ENCODE results near the gene DCBLD2. TPM values are rescaled to one million over a fixed set of nuclear protein-coding genes. Genes with fewer than 3 reads are reported as not detected.
"Not testable (repeated sequence)": the region's sequence is repeated elsewhere in the genome, so short reads cannot be mapped to it uniquely, and the experiment has no call there.

Gene DCBLD2
- total RNA-seq, 2 experiments from 2014 or later = 1.9 to 2.5 TPM

GRCh38 chr3:98869391-98869790, 32.1 kb downstream of the DCBLD2 start:
- Mint-ChIP-seq H3K27me3 (no peaks in the 10 kb centered on the region), H3K27ac (no peak overlapping the region), H3K4me3 (no peak overlapping the region), H3K9me3 (ENCODE audit: low read depth) (peaks cover 8% of the 10 kb centered on the region), H3K4me1 (no peaks in the 10 kb centered on the region), H3K36me3 (ENCODE audit: low read depth) (peaks cover 9% of the 10 kb centered on the region)
- POLR2A ChIA-PET = no interaction called here
- intact Hi-C loops (cut with DNase I, micrococcal nuclease) = no loop called here
- CTCF ChIA-PET = no interaction called here
- no peak for DNase-seq
- ATAC-seq = no peak

- intact Hi-C loops (cut with DNase I, micrococcal nuclease); H3K4me3 Mint-ChIP-seq; DNase-seq; H3K27ac Mint-ChIP-seq; POLR2A ChIA-PET; H3K4me1 Mint-ChIP-seq; ATAC-seq; CTCF ChIA-PET; H3K27me3 Mint-ChIP-seq: not testable (repeated sequence)
- Mint-ChIP-seq H3K9me3 (ENCODE audit: low read depth) (peaks cover 19% of the 10 kb centered on the region), H3K36me3 (ENCODE audit: low read depth) (peaks cover 14% of the 10 kb centered on the region)
These were observed 43.5 kb downstream of the DCBLD2 start for GRCh38 chr3:98857971-98858370.

GRCh38 chr3:98857258-98857657, 44.2 kb downstream of the DCBLD2 start:
- H3K27ac Mint-ChIP-seq; DNase-seq; CTCF ChIA-PET; H3K4me3 Mint-ChIP-seq; H3K4me1 Mint-ChIP-seq; POLR2A ChIA-PET; H3K27me3 Mint-ChIP-seq; intact Hi-C loops (cut with DNase I, micrococcal nuclease); ATAC-seq: not testable (repeated sequence)
- H3K36me3 Mint-ChIP-seq (ENCODE audit: low read depth) = peaks cover 14% of the 10 kb centered on the region
- H3K9me3 Mint-ChIP-seq (ENCODE audit: low read depth) = peaks cover 14% of the 10 kb centered on the region

- CTCF ChIA-PET = interaction anchor here (1.3 kb wide), 1 partner anchor 14 kb away, joined by 3 read pairs; no protein-coding TSS in a partner anchor
- H3K36me3 Mint-ChIP-seq (ENCODE audit: low read depth) = peaks cover 14% of the 10 kb centered on the region
- POLR2A ChIA-PET = no interaction called here
- H3K27ac Mint-ChIP-seq = no peak overlapping the region
- DNase-seq (no peak), ATAC-seq (no peak)
- peaks cover 11% of the 10 kb centered on the region for H3K9me3 Mint-ChIP-seq (ENCODE audit: low read depth)
- no peaks in the 10 kb centered on the region for H3K4me1 Mint-ChIP-seq
- no peak overlapping the region for H3K4me3 Mint-ChIP-seq
- intact Hi-C loops (cut with DNase I, micrococcal nuclease) = no loop called here
- no peaks in the 10 kb centered on the region for H3K27me3 Mint-ChIP-seq
These were observed 44.8 kb downstream of the DCBLD2 start for GRCh38 chr3:98856724-98857123.

GRCh38 chr3:98855806-98856400, 45.6 kb downstream of the DCBLD2 start:
- no peak overlapping the region for H3K4me3 Mint-ChIP-seq
- ChIA-PET POLR2A (no interaction called here), CTCF (interaction anchor here (1.3 kb wide), 1 partner anchor 15 kb away, joined by 3 read pairs; no protein-coding TSS in a partner anchor)
- intact Hi-C loops (cut with DNase I, micrococcal nuclease) = no loop called here
- H3K4me1 Mint-ChIP-seq = no peaks in the 10 kb centered on the region
- no peak overlapping the region for H3K27ac Mint-ChIP-seq
- peaks cover 11% of the 10 kb centered on the region for H3K9me3 Mint-ChIP-seq (ENCODE audit: low read depth)
- peaks cover 14% of the 10 kb centered on the region for H3K36me3 Mint-ChIP-seq (ENCODE audit: low read depth)
- DNase-seq (no peak), ATAC-seq (no peak)
- H3K27me3 Mint-ChIP-seq = no peaks in the 10 kb centered on the region

GRCh38 chr3:98848108-98848507, 53.4 kb downstream of the DCBLD2 start:
- Mint-ChIP-seq H3K9me3 (ENCODE audit: low read depth) (no peaks in the 10 kb centered on the region), H3K27me3 (no peaks in the 10 kb centered on the region), H3K36me3 (ENCODE audit: low read depth) (peaks cover 8% of the 10 kb centered on the region), H3K4me1 (no peaks in the 10 kb centered on the region), H3K27ac (no peak overlapping the region), H3K4me3 (no peak overlapping the region)
- intact Hi-C loops (cut with DNase I, micrococcal nuclease) = no loop called here
- DNase-seq (no peak), ATAC-seq (no peak)
- CTCF ChIA-PET = no interaction called here
- POLR2A ChIA-PET = no interaction called here

- DNase-seq = no peak
- no peak overlapping the region for H3K4me3 Mint-ChIP-seq
These were observed 55.4 kb downstream of the DCBLD2 start for GRCh38 chr3:98846101-98846500.

GRCh38 chr3:98843266-98843959, 58.1 kb downstream of the DCBLD2 start:
- Mint-ChIP-seq H3K27ac (no peak overlapping the region), H3K9me3 (ENCODE audit: low read depth) (no peaks in the 10 kb centered on the region), H3K4me1 (no peaks in the 10 kb centered on the region), H3K27me3 (no peaks in the 10 kb centered on the region), H3K36me3 (ENCODE audit: low read depth) (peaks cover 9% of the 10 kb centered on the region), H3K4me3 (no peak overlapping the region)
- ChIA-PET CTCF (no interaction called here), POLR2A (no interaction called here)
- no peak for DNase-seq
- ATAC-seq = no peak
- intact Hi-C loops (cut with DNase I, micrococcal nuclease) = no loop called here

More at GRCh38 chr3:98846101-98846500, 55.4 kb downstream of the DCBLD2 start:
- CTCF ChIA-PET = no interaction called here
- Mint-ChIP-seq H3K36me3 (ENCODE audit: low read depth) (peaks cover 8% of the 10 kb centered on the region), H3K4me1 (no peaks in the 10 kb centered on the region), H3K27ac (no peak overlapping the region), H3K27me3 (no peaks in the 10 kb centered on the region), H3K9me3 (ENCODE audit: low read depth) (no peaks in the 10 kb centered on the region)
- ATAC-seq = no peak
- intact Hi-C loops (cut with DNase I, micrococcal nuclease) = no loop called here
- POLR2A ChIA-PET = no interaction called here

- POLR2A ChIA-PET = no interaction called here
- Mint-ChIP-seq H3K4me1 (no peaks in the 10 kb centered on the region), H3K9me3 (ENCODE audit: low read depth) (no peaks in the 10 kb centered on the region), H3K36me3 (ENCODE audit: low read depth) (peaks cover 2% of the 10 kb centered on the region), H3K4me3 (no peak overlapping the region), H3K27me3 (no peaks in the 10 kb centered on the region), H3K27ac (no peak overlapping the region)
- intact Hi-C loops (cut with DNase I, micrococcal nuclease) = no loop called here
- ATAC-seq = no peak
- no peak for DNase-seq
- CTCF ChIA-PET = no interaction called here
These were observed 61.6 kb downstream of the DCBLD2 start for GRCh38 chr3:98839846-98840245.

- intact Hi-C loops (cut with DNase I, micrococcal nuclease); H3K27me3 Mint-ChIP-seq; DNase-seq; H3K36me3 Mint-ChIP-seq (ENCODE audit: low read depth); ATAC-seq; POLR2A ChIA-PET; H3K4me1 Mint-ChIP-seq; H3K4me3 Mint-ChIP-seq; H3K27ac Mint-ChIP-seq: not testable (repeated sequence)
- CTCF ChIA-PET = interaction anchor here (0.7 to 1.8 kb wide), 2 partner anchors 13 to 699 kb away, joined by 3 to 5 read pairs; no protein-coding TSS in a partner anchor
- peaks cover 16% of the 10 kb centered on the region for H3K9me3 Mint-ChIP-seq (ENCODE audit: low read depth)
These were observed 70.4 kb downstream of the DCBLD2 start for GRCh38 chr3:98831060-98831459.

GRCh38 chr3:98829246-98829832, 72.2 kb downstream of the DCBLD2 start:
- Mint-ChIP-seq H3K4me1 (no peaks in the 10 kb centered on the region), H3K9me3 (ENCODE audit: low read depth) (peaks cover 16% of the 10 kb centered on the region), H3K27me3 (no peaks in the 10 kb centered on the region), H3K36me3 (ENCODE audit: low read depth) (no peaks in the 10 kb centered on the region), H3K4me3 (no peak overlapping the region), H3K27ac (no peak overlapping the region)
- ATAC-seq = no peak
- ChIA-PET POLR2A (no interaction called here), CTCF (no interaction called here)
- no peak for DNase-seq
- intact Hi-C loops (cut with DNase I, micrococcal nuclease) = no loop called here

Measured in activated CD4-positive, alpha-beta T cell treated with anti-CD3 and anti-CD28 coated beads for 36 hours (primary cell).